ENCODE data around the gene SLC37A4. TPM values are rescaled to one million over a fixed set of nuclear protein-coding genes. Genes with fewer than 3 reads are reported as not detected.

Gene SLC37A4
- total and polyA plus RNA-seq, 7 donors, result 10.6 to 34.3 (median 23.9) TPM

DNA sequence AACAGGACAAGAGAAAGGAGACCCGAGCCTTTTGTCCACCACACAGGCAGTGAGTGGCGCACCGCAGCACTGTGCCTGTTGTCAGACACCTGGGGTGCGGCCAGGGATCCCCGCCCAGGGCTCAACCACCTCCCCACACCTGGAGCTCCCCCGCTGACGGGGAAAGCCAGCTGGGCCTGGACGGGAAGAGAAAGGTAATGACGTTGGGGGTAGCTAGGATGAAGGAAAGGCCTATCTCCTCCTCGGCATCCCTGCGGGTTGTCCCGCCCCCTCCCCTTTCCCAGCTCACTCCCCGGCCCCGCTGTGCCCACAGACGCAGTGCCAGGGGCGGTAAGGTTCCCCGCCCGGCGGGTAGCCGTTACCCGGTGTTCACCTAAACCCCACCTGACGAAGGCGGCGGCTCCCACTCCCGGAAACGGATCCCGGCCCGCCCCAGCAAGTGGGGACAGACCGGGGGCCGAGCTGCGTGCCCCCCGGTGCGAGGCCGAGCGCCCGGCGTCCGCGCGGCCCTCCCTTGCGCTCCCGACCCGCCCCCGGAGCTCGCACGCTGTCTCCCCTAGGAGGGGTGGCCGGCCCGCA, 25.8 kb upstream of the SLC37A4 start:
- TF ChIP-seq, protein P1, sequence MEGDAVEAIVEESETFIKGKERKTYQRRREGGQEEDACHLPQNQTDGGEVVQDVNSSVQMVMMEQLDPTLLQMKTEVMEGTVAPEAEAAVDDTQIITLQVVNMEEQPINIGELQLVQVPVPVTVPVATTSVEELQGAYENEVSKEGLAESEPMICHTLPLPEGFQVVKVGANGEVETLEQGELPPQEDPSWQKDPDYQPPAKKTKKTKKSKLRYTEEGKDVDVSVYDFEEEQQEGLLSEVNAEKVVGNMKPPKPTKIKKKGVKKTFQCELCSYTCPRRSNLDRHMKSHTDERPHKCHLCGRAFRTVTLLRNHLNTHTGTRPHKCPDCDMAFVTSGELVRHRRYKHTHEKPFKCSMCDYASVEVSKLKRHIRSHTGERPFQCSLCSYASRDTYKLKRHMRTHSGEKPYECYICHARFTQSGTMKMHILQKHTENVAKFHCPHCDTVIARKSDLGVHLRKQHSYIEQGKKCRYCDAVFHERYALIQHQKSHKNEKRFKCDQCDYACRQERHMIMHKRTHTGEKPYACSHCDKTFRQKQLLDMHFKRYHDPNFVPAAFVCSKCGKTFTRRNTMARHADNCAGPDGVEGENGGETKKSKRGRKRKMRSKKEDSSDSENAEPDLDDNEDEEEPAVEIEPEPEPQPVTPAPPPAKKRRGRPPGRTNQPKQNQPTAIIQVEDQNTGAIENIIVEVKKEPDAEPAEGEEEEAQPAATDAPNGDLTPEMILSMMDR (IDR thresholded peaks at IDR 0.05), result no peak
- WGBS, 3 donors, result 0 to 1% (median 1%) methylated on average over 18 to 48 of the region's 48 CpGs
- H3K4me1 ChIP-seq, result peaks cover 17% of the 10 kb centered on the region
- peak overlapping the region; percentile 84 for H3K27ac ChIP-seq
- peaks cover 6 to 47% of the 10 kb centered on the region in 2 donors for H3K36me3 ChIP-seq (ENCODE audit: insufficient read depth in 1 of 2, low read depth in 1 of 2)
- H3K4me3 ChIP-seq, result peak overlapping the region; percentile 92
- no peaks in the 10 kb centered on the region for H3K9me3 ChIP-seq
- intact Hi-C loops (cut with DNase I), result no loop called here
- no peaks in the 10 kb centered on the region for H3K27me3 ChIP-seq (ENCODE audit: insufficient read depth in 3 of 3, low read length in 2 of 3)
- ATAC-seq (peak; percentile 5 to 16 (median 10)), DNase-seq (peak in 1 of 2 donors; percentile 64)

DNA sequence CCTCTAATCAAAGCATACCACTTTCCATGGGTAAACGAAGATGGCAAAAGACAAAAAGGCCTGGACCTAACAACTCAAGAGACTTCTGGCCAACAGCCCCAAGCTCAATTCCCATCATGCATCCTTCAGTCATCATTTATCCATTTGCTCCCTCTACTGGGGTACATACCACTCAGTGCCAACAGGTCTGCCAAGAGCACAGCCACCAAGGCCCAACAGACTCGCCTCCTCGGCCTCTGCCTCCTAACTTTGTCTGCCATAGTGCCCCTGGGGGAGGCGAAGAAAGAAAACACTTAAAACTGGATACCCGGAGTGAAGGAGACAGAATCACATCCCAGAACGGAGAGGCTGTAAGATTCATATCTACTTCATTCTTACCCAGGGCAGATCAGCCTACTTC, 25.2 kb upstream of the SLC37A4 start:
- DNase-seq (no peak), ATAC-seq (no peak)
- no peaks in the 10 kb centered on the region for H3K27me3 ChIP-seq (ENCODE audit: insufficient read depth in 3 of 3, low read length in 2 of 3)
- peaks cover 17% of the 10 kb centered on the region for H3K4me1 ChIP-seq
- H3K36me3 ChIP-seq (ENCODE audit: insufficient read depth in 1 of 2, low read depth in 1 of 2), result peaks cover 6 to 48% of the 10 kb centered on the region in 2 donors
- H3K27ac ChIP-seq, result no peak overlapping the region
- WGBS, 3 donors, result 46 to 55% (median 54%) methylated on average over 6 of the region's 6 CpGs
- intact Hi-C loops (cut with DNase I), result no loop called here
- peak overlapping the region; percentile 92 for H3K4me3 ChIP-seq
- TF ChIP-seq, protein P1 (IDR thresholded peaks at IDR 0.05), result no peak
- H3K9me3 ChIP-seq, result no peaks in the 10 kb centered on the region

DNA sequence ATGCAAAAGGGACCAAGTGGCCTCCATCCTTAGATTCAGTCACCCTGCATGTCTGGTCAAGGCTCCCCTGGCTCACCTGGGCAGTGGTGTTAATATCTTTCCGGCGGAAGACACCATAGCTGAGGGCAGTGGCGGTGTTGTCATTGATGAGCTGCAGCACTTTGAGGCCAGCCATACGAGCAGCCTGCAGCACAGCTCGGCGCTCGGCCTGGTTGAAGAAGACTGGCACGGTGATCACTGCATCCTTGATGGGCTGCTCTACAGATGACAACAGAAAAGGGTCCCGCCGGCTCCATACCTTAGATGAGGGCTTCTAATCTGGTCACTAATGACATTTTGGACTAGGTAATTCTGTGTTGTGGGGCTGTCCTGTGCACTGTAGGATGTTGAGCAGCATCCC, 23.7 kb upstream of the SLC37A4 start:
- no peak for DNase-seq
- intact Hi-C loops (cut with DNase I), result no loop called here
- H3K36me3 ChIP-seq (ENCODE audit: insufficient read depth in 1 of 2, low read depth in 1 of 2), result peaks cover 6 to 60% of the 10 kb centered on the region in 2 donors
- TF ChIP-seq, protein P1 (IDR thresholded peaks at IDR 0.05), result no peak
- ATAC-seq, result no peak
- H3K27ac ChIP-seq, result no peak overlapping the region
- H3K27me3 ChIP-seq (ENCODE audit: insufficient read depth in 3 of 3, low read length in 2 of 3), result no peaks in the 10 kb centered on the region
- peaks cover 17% of the 10 kb centered on the region for H3K4me1 ChIP-seq
- WGBS, 3 donors, result 94 to 98% (median 95%) methylated on average over 10 of the region's 10 CpGs
- H3K4me3 ChIP-seq, result no peak overlapping the region
- H3K9me3 ChIP-seq, result no peaks in the 10 kb centered on the region

DNA sequence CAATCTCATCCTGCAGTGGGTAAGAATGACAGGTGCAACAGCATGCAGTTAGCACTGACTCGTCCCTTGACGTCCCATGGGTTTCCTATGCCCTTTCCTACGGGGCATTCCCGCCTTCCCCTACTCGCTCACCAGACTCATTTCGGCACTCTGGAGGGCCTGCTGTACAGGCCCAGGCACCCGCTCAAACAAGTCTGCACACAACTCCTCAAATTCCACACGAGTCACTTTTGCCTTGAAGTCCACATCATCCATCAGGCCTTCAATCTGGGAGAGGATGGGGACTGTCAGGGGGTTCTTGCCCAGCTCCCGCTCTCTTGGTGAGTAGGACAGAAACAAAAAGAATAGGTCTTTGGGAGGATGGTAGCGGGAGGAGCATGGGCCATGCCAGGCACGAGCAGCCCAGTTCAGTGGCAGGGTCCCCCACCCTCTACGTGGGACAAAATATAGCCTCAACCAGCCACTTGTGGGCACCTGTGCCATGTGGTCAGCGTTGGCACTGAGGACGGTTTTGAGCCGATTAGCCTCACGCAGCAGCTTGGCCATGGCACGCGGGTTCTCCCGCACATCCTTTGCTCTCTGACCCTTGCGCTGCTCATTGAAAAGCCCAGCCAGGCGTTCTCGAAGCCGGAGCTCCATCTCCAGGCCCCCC, 21.6 kb upstream of the SLC37A4 start:
- H3K4me3 ChIP-seq, result no peak overlapping the region
- DNase-seq, result no peak
- H3K27me3 ChIP-seq (ENCODE audit: insufficient read depth in 3 of 3, low read length in 2 of 3), result no peaks in the 10 kb centered on the region
- no peaks in the 10 kb centered on the region for H3K9me3 ChIP-seq
- H3K4me1 ChIP-seq, result peaks cover 10% of the 10 kb centered on the region
- intact Hi-C loops (cut with DNase I), result no loop called here
- H3K27ac ChIP-seq, result no peak overlapping the region
- TF ChIP-seq, protein P1 (IDR thresholded peaks at IDR 0.05), result no peak
- WGBS, 3 donors, result 86 to 93% (median 88%) methylated on average over 23 of the region's 23 CpGs
- H3K36me3 ChIP-seq (ENCODE audit: insufficient read depth in 1 of 2, low read depth in 1 of 2), result peaks cover 10 to 81% of the 10 kb centered on the region in 2 donors
- no peak for ATAC-seq
